Peyer's patch (tissue), 4 donors: ENCODE data around the gene LIN37. TPM values are rescaled to one million over a fixed set of nuclear protein-coding genes. Genes with fewer than 3 reads are reported as not detected.

Source experiments
- DNase-seq, 3 donors: peaks; one replicate each; pipeline ENCODE4 v3.0.0-alpha.2; 2017 to 2019
- H3K27ac ChIP-seq, 4 donors: fragments of 200-600 bp; sonication (generic); one replicate each; pipeline ENCODE4 v1.5.1; 2016 to 2019
- H3K27me3 ChIP-seq, 2 donors: fragments of 200-600 bp; sonication (generic); one replicate each; pipeline ENCODE4 v1.5.1; 2019
- H3K36me3 ChIP-seq, 3 donors: fragments of 200-600 bp; sonication (generic); one replicate each; pipeline ENCODE4 v1.5.1; 2016 to 2019
- H3K4me1 ChIP-seq, 4 donors: fragments of 200-600 bp; sonication (generic); one replicate each; pipeline ENCODE4 v1.5.1; 2016 to 2019
- H3K4me3 ChIP-seq, 4 donors: fragments of 200-600 bp; sonication (generic); 1 replicate in 3 of 4; 2 replicates in 1 of 4; pipeline ENCODE4 v1.5.1; 2016 to 2019; ENCODE audit warnings: mild to moderate bottlenecking in 1 of 4
- H3K9me3 ChIP-seq, 4 donors: fragments of 200-600 bp; sonication (generic); one replicate each; pipeline ENCODE4 v1.5.1; 2016 to 2019; ENCODE audit warnings: mild to moderate bottlenecking in 1 of 4
- CTCF ChIP-seq, 6 experiments: fragments of 450-650 bp in 4 of 6; fragments of 200-600 bp in 2 of 6; sonication (generic) in 1 of 6; IDR thresholded peaks; one replicate each; pipeline ENCODE4 v1.5.1; 2017 to 2019; ENCODE audit warnings: antibody characterized with exemption in 6 of 6, mild to moderate bottlenecking in 3 of 6, moderate library complexity in 1 of 6
- POLR2A ChIP-seq, 2 donors: fragments of 450-650 bp; IDR thresholded peaks; one replicate each; pipeline ENCODE4 v1.5.1; 2017; ENCODE audit warnings: antibody characterized with exemption in 2 of 2, mild to moderate bottlenecking in 2 of 2, moderate library complexity in 2 of 2
- total RNA-seq, 4 donors: library from RNA; depleted of rRNA; stranded (reverse); fragments of >200 nt; gene quantifications; one replicate each; pipeline ENCODE4 v1.1.0, GENCODE V29; 2016

Gene LIN37
- total RNA-seq, 4 donors from 2014 or later, result 11.6 to 30.5 (median 20.2) TPM

- H3K27ac ChIP-seq, result no peak overlapping the region
- H3K9me3 ChIP-seq, result no peaks in the 10 kb centered on the region
- H3K36me3 ChIP-seq, result no peaks in the 10 kb centered on the region
- no peaks in the 10 kb centered on the region for H3K27me3 ChIP-seq
- peak overlapping the region; percentile 85 to 99 (median 94) for H3K4me3 ChIP-seq
- no peak for TF ChIP-seq CTCF (IDR thresholded peaks at IDR 0.05)
- TF ChIP-seq POLR2A (IDR thresholded peaks at IDR 0.05), result no peak
- DNase-seq, result peak in 1 of 3 donors; percentile 44
- peaks cover 0 to 15% (median 5%) of the 10 kb centered on the region in 4 donors for H3K4me1 ChIP-seq
These were observed 26.1 kb downstream of the LIN37 start for GRCh38 chr19:35774274-35775045.

GRCh38 chr19:35775046-35775297 is 26.6 kb downstream of the LIN37 start:
- Histone ChIP-seq H3K27ac (no peak overlapping the region), H3K4me1 (peaks cover 0 to 15% (median 5%) of the 10 kb centered on the region in 4 donors), H3K27me3 (no peaks in the 10 kb centered on the region), H3K4me3 (peak overlapping the region; percentile 85 to 99 (median 94)), H3K9me3 (no peaks in the 10 kb centered on the region), H3K36me3 (no peaks in the 10 kb centered on the region)
- TF ChIP-seq POLR2A (IDR thresholded peaks at IDR 0.05) (no peak), CTCF (IDR thresholded peaks at IDR 0.05) (no peak)
- no peak for DNase-seq

GRCh38 chr19:35775298-35776101 is 27.1 kb downstream of the LIN37 start, which contains the start of gene ARHGAP33:
Gene ARHGAP33 (plus strand): TSS chr19:35775564. CDS start chr19:35775659, 95 bp downstream.
- Histone ChIP-seq H3K4me1 (peaks cover 0 to 15% (median 5%) of the 10 kb centered on the region in 4 donors), H3K36me3 (peaks cover 0 to 3% (median 0%) of the 10 kb centered on the region in 3 donors), H3K27ac (peak within 1 kb of the TSS in 3 of 4 donors; percentile 14 to 66 (median 47)), H3K4me3 (peak within 1 kb of the TSS; percentile 85 to 99 (median 94)), H3K9me3 (no peaks in the 10 kb centered on the region), H3K27me3 (no peaks in the 10 kb centered on the region)
- peak; percentile 98 to 100 (median 100) for DNase-seq
- TF ChIP-seq POLR2A (IDR thresholded peaks at IDR 0.05) (no peak), CTCF (IDR thresholded peaks at IDR 0.05) (no peak)

GRCh38 chr19:35776102-35776788 is 27.9 kb downstream of the LIN37 start:
- Histone ChIP-seq H3K9me3 (no peaks in the 10 kb centered on the region), H3K27me3 (no peaks in the 10 kb centered on the region), H3K36me3 (peaks cover 0 to 7% (median 0%) of the 10 kb centered on the region in 3 donors), H3K27ac (peak overlapping the region in 2 of 4 donors; percentile 14 to 66), H3K4me3 (peak overlapping the region; percentile 85 to 99 (median 94)), H3K4me1 (peaks cover 0 to 15% (median 5%) of the 10 kb centered on the region in 4 donors)
- DNase-seq, result peak in 1 of 3 donors; percentile 40
- TF ChIP-seq POLR2A (IDR thresholded peaks at IDR 0.05) (no peak), CTCF (IDR thresholded peaks at IDR 0.05) (no peak)

GRCh38 chr19:35777086-35777841 is 28.9 kb downstream of the LIN37 start:
- peaks cover 0 to 7% (median 0%) of the 10 kb centered on the region in 3 donors for H3K36me3 ChIP-seq
- H3K27ac ChIP-seq, result no peak overlapping the region
- H3K4me3 ChIP-seq, result no peak overlapping the region
- no peak for TF ChIP-seq POLR2A (IDR thresholded peaks at IDR 0.05)
- TF ChIP-seq CTCF (IDR thresholded peaks at IDR 0.05), result no peak
- no peaks in the 10 kb centered on the region for H3K9me3 ChIP-seq
- H3K4me1 ChIP-seq, result peaks cover 0 to 15% (median 5%) of the 10 kb centered on the region in 4 donors
- H3K27me3 ChIP-seq, result no peaks in the 10 kb centered on the region
- no peak for DNase-seq
